Gastrocnemius medialis (tissue), 4 donors: Measurements from ENCODE around the gene HS3ST5. TPM values are rescaled to one million over a fixed set of nuclear protein-coding genes. Genes with fewer than 3 reads are reported as not detected.

Source experiments
- ATAC-seq, 2 donors: fragments of 150-250 bp; one replicate each; pipeline ENCODE4 v1.9.1; 2016
- DNase-seq, 2 donors: peaks; one replicate each; pipeline ENCODE4 v3.0.0-alpha.2; 2019
- H3K27ac ChIP-seq, 4 donors: fragments of 200-600 bp; sonication (generic); 1 replicate in 1 of 4; 2 replicates in 3 of 4; pipeline ENCODE4 v1.5.1; 2016 to 2018; ENCODE audit warnings: mild to moderate bottlenecking in 2 of 4, moderate library complexity in 1 of 4
- H3K27me3 ChIP-seq, 3 donors: fragments of 200-600 bp; sonication (generic) in 2 of 3; 1 replicate in 1 of 3; 2 replicates in 2 of 3; pipeline versions ENCODE4 v1.5.1 to v1.6.0; 2016 to 2019; ENCODE audit warnings: mild to moderate bottlenecking in 1 of 3, moderate library complexity in 1 of 3
- H3K36me3 ChIP-seq, 2 donors: fragments of 200-600 bp; sonication (generic) in 1 of 2; one replicate each; pipeline ENCODE4 v1.5.1; 2017 to 2018
- H3K4me1 ChIP-seq, 2 donors: fragments of 200-600 bp; sonication (generic) in 1 of 2; one replicate each; pipeline ENCODE4 v1.5.1; 2016 to 2017; ENCODE audit warnings: mild to moderate bottlenecking in 2 of 2
- H3K4me3 ChIP-seq, 4 donors: fragments of 200-600 bp; sonication (generic) in 3 of 4; 1 replicate in 1 of 4; 2 replicates in 3 of 4; pipeline ENCODE4 v1.5.1; 2016 to 2019; ENCODE audit warnings: mild to moderate bottlenecking in 2 of 4
- H3K9me3 ChIP-seq, 3 donors: fragments of 200-600 bp; sonication (generic) in 2 of 3; 1 replicate in 1 of 3; 2 replicates in 2 of 3; pipeline ENCODE4 v1.5.1; 2016 to 2019
- POLR2A ChIP-seq, 2 donors: fragments of 450-650 bp; IDR thresholded peaks; one replicate each; pipeline ENCODE4 v1.6.1; 2017; ENCODE audit warnings: antibody characterized with exemption in 2 of 2, mild to moderate bottlenecking in 2 of 2, moderate library complexity in 2 of 2
- in situ Hi-C, 4 donors: fragments of 200-750 bp; cut with MboI; loops; one replicate each; pipeline versions ENCODE4 v1.15.0 to v1.8.0; 2017; ENCODE audit warnings: low sequenced_read_pairs in 4 of 4
- intact Hi-C: fragments of 100-400 bp; cut with DNase I; formaldehyde crosslinking; loops from one replicate; pipeline ENCODE4 v1.15.1; 2023; ENCODE audit warnings: low total_unique reads
- total RNA-seq, 4 donors: library from RNA; depleted of rRNA; stranded (reverse); fragments of >200 nt; gene quantifications; one replicate each; pipeline versions ENCODE4 v1.1.0 to v1.2.3, GENCODE V29; 2016
- TF ChIP-seq, protein P1 (sequence below), 5 experiments: fragments of 450-650 bp in 3 of 5; fragments of 200-600 bp in 2 of 5; sonication (generic) in 2 of 5; IDR thresholded peaks in 4 of 5; conservative IDR thresholded peaks in 1 of 5; 1 replicate in 4 of 5; 2 replicates in 1 of 5; pipeline ENCODE4 v1.5.1; 2016 to 2019; ENCODE audit warnings: antibody characterized with exemption in 5 of 5, mild to moderate bottlenecking in 3 of 5, moderate library complexity in 3 of 5

HS3ST5 gene
- total RNA-seq, 4 donors from 2014 or later, result 0.13 to 0.41 TPM; not detected in 2

- ATAC-seq, result no peak
- no peak overlapping the region for H3K27ac ChIP-seq
- no peaks in the 10 kb centered on the region for H3K9me3 ChIP-seq
- no peaks in the 10 kb centered on the region for H3K36me3 ChIP-seq
- TF ChIP-seq POLR2A (IDR thresholded peaks at IDR 0.05), result no peak
- TF ChIP-seq, protein P1, sequence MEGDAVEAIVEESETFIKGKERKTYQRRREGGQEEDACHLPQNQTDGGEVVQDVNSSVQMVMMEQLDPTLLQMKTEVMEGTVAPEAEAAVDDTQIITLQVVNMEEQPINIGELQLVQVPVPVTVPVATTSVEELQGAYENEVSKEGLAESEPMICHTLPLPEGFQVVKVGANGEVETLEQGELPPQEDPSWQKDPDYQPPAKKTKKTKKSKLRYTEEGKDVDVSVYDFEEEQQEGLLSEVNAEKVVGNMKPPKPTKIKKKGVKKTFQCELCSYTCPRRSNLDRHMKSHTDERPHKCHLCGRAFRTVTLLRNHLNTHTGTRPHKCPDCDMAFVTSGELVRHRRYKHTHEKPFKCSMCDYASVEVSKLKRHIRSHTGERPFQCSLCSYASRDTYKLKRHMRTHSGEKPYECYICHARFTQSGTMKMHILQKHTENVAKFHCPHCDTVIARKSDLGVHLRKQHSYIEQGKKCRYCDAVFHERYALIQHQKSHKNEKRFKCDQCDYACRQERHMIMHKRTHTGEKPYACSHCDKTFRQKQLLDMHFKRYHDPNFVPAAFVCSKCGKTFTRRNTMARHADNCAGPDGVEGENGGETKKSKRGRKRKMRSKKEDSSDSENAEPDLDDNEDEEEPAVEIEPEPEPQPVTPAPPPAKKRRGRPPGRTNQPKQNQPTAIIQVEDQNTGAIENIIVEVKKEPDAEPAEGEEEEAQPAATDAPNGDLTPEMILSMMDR (IDR thresholded peaks at IDR 0.05 in 4 of 5, conservative IDR thresholded peaks at IDR 0.05 in 1 of 5), result no peak
- H3K27me3 ChIP-seq, result no peaks in the 10 kb centered on the region
- H3K4me3 ChIP-seq, result no peak overlapping the region
- no peak for DNase-seq
- H3K4me1 ChIP-seq, result peaks cover 0 to 5% of the 10 kb centered on the region in 2 donors
- in situ Hi-C loops (loop anchor here in 1 of 4 donors (10.0 kb wide), 1 partner anchor 199 kb away; no protein-coding TSS in a partner anchor), intact Hi-C loops (no loop called here)
Measured at GRCh38 chr6:114106020-114106419, 236.8 kb downstream of the HS3ST5 start.

DNA sequence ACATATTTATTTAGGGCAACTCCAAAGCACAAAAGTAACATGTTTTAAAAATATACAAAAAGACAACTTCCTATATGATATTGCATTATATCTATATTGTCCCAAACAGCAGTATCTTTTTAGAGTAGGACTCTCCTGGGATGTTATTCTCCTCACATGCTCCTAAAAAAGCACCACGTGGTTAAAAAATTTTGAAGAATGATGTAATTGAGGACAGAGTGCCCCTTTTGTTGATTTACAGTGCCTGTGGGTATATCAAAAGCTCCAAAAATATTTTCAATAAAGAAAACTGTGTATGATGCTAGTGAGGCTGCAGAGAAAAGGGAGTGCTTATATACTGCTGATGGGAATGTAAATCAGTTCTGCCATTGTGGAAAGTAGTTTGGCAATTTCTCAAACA, 241.6 kb downstream of the HS3ST5 start:
- H3K4me3 ChIP-seq, result no peak overlapping the region
- no peaks in the 10 kb centered on the region for H3K9me3 ChIP-seq
- no peaks in the 10 kb centered on the region for H3K36me3 ChIP-seq
- H3K27me3 ChIP-seq, result no peaks in the 10 kb centered on the region
- DNase-seq (no peak), ATAC-seq (no peak)
- H3K27ac ChIP-seq, result no peak overlapping the region
- in situ Hi-C loops (loop anchor here in 1 of 4 donors (10.0 kb wide), 1 partner anchor 204 kb away; no protein-coding TSS in a partner anchor), intact Hi-C loops (no loop called here)
- peaks cover 3 to 5% of the 10 kb centered on the region in 2 donors for H3K4me1 ChIP-seq
- TF ChIP-seq, protein P1 (IDR thresholded peaks at IDR 0.05 in 4 of 5, conservative IDR thresholded peaks at IDR 0.05 in 1 of 5), result no peak
- TF ChIP-seq POLR2A (IDR thresholded peaks at IDR 0.05), result no peak

DNA sequence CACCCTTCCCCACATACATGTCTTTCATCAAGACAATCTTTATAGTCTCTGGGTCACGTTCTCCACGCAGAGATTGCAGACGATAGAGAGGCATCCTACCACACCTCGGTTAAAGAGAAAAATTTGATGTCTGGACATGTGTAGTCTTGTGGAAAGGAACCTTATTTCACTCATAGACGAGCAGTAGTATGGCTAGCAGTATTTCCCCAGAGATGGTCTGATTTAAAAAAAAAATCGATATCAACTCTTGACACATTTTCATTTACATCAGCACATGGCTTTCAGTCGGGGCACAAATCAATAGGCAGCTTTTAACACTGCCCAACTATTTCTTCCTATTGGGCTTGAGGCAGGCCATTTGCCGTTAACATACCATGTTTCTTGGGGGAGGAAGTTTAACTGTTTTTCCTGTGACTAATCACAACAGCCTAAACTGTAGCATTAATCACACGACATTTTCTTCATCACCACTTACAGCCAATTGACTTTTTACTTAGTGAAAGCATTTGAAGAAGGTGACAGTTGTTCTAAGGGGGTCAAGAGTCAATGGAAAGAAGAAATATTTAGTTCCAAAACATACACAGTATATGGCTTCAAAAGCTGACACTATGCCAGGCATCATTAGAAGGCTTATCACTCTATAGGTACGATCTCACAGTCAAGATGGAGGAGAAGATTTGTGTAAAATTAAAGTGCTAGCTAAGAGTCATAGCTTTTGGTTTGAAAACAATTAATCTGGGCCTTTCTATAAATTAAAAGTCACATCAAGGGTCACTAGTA, 242.4 kb downstream of the HS3ST5 start:
- no peak overlapping the region for H3K27ac ChIP-seq

GRCh38 chr6:114096561-114097172, 246.2 kb downstream of the HS3ST5 start:
- DNase-seq (no peak), ATAC-seq (peak in 1 of 2 donors; percentile 55)
- in situ Hi-C loops, result loop anchor here in 1 of 4 donors (25.0 kb wide), 1 partner anchor 216 kb away; no protein-coding TSS in a partner anchor
- H3K9me3 ChIP-seq, result no peaks in the 10 kb centered on the region
- H3K4me1 ChIP-seq, result peaks cover 0 to 4% of the 10 kb centered on the region in 2 donors
- intact Hi-C loops, result loop anchor here (1.0 kb wide), 1 partner anchor 208 kb away; no protein-coding TSS in a partner anchor
- TF ChIP-seq POLR2A (IDR thresholded peaks at IDR 0.05), result no peak
- TF ChIP-seq, protein P1 (IDR thresholded peaks at IDR 0.05 in 4 of 5, conservative IDR thresholded peaks at IDR 0.05 in 1 of 5), result peak; percentile 55 to 79 (median 60)
- no peak overlapping the region for H3K4me3 ChIP-seq
- no peak overlapping the region for H3K27ac ChIP-seq
- H3K36me3 ChIP-seq, result no peaks in the 10 kb centered on the region
- no peaks in the 10 kb centered on the region for H3K27me3 ChIP-seq

More for the DNA sequence above, 242.4 kb downstream of the HS3ST5 start:
- intact Hi-C loops (no loop called here), in situ Hi-C loops (loop anchor here in 1 of 4 donors (10.0 kb wide), 1 partner anchor 204 kb away; no protein-coding TSS in a partner anchor)
- no peak overlapping the region for H3K4me3 ChIP-seq
- TF ChIP-seq, protein P1 (IDR thresholded peaks at IDR 0.05 in 4 of 5, conservative IDR thresholded peaks at IDR 0.05 in 1 of 5), result no peak
- TF ChIP-seq POLR2A (IDR thresholded peaks at IDR 0.05), result no peak
- DNase-seq, result no peak
- H3K4me1 ChIP-seq, result peaks cover 0 to 4% of the 10 kb centered on the region in 2 donors
- H3K9me3 ChIP-seq, result no peaks in the 10 kb centered on the region
- no peaks in the 10 kb centered on the region for H3K27me3 ChIP-seq
- no peak for ATAC-seq
- H3K36me3 ChIP-seq, result no peaks in the 10 kb centered on the region
